Choroid plexus epithelial cell (primary cell): ENCODE results near the gene FFAR3.

Experiments used
- DNase-seq: peaks from one replicate; pipeline ENCODE4 v3.0.0-alpha.2; 2010; ENCODE audit warnings: low read depth
- H3K4me3 ChIP-seq: 2 replicates; pipeline ENCODE4 v1.5.1; 2011; ENCODE audit warnings: low read depth, mild to moderate bottlenecking, control low read depth, low read length, moderate library complexity
- TF ChIP-seq, protein P1 (sequence below): conservative IDR thresholded peaks from 2 replicates; pipeline ENCODE4 v1.5.1; 2011; ENCODE audit warnings: low read depth, mild to moderate bottlenecking, control low read depth, inconsistent platforms, low read length, moderate library complexity

Gene FFAR3

DNA sequence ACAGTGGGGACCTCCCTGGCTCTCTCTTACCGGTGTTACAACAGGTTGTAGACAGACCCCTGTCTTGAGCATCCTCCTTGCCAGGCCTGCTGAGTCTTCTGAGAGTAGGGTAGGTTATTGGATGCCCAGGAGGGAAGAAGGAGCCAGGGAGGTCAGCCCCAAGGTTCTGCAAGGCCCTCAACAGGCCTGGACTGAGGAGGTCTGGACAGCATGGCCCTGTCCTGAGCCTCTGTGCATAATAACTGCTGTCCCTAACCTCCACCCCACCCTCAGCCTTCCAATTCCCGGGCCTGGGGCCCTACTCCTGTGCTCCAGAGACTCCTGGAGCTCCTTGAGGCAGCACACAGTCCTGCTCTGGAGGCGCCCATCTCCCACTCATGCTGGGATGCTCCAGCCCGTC is 28.9 kb upstream of the FFAR3 start:
- TF ChIP-seq, protein P1, sequence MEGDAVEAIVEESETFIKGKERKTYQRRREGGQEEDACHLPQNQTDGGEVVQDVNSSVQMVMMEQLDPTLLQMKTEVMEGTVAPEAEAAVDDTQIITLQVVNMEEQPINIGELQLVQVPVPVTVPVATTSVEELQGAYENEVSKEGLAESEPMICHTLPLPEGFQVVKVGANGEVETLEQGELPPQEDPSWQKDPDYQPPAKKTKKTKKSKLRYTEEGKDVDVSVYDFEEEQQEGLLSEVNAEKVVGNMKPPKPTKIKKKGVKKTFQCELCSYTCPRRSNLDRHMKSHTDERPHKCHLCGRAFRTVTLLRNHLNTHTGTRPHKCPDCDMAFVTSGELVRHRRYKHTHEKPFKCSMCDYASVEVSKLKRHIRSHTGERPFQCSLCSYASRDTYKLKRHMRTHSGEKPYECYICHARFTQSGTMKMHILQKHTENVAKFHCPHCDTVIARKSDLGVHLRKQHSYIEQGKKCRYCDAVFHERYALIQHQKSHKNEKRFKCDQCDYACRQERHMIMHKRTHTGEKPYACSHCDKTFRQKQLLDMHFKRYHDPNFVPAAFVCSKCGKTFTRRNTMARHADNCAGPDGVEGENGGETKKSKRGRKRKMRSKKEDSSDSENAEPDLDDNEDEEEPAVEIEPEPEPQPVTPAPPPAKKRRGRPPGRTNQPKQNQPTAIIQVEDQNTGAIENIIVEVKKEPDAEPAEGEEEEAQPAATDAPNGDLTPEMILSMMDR = no peak
- DNase-seq = no peak
- H3K4me3 ChIP-seq = no peak overlapping the region

DNA sequence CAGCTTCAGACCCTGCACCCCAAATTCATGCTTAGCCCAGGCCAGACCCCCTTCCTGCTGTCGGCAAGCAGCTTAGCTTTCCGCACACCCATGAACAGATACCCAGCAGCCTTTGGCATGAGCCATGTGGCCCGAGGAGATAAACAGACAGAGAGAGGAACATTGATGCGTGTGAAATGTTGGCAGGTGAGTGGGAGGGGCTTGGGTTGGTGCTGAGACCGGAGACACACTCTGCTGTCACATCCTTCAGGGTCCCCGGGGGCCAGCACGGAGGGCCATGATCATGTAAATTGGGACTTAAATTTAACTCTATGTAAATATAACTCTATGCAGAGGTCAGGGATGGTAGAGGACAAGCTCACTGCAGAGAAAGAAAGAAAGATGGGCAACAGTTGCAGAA is 27.8 kb upstream of the FFAR3 start:
- no peak for DNase-seq
- H3K4me3 ChIP-seq = no peak overlapping the region
- TF ChIP-seq, protein P1 = no peak

DNA sequence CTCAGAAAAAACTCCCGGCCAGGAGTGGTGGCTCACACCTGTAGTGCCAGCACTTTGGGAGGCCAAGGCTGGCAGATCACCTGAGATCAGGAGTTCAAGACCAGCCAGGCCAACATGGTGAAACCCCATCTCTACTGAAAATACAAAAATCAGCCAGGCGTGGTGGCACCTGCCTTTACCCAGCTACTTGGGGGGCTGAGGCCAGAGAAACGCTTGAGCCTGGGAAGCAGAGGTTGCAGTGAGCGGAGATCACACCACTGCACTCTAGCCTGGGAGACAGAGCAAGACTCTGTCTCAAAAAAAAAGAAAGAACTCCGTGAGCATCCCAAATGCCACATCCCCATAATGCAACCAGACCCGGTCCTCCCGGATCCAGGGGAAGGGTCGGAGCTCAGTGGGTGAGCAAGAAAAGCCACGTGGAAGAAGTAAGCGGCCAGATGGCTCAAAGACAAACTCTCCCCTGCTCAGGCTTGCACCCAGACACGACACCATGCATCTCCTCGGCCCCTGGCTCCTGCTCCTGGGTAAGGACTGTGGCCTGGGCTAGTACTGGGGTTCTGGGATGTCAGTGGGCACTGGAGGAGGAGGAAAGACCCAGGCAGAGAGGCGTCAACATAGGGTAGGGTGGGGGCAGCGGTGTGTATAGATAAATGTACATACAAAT is 26.6 kb upstream of the FFAR3 start:
- TF ChIP-seq, protein P1 = no peak
- DNase-seq = no peak
- H3K4me3 ChIP-seq = no peak overlapping the region

DNA sequence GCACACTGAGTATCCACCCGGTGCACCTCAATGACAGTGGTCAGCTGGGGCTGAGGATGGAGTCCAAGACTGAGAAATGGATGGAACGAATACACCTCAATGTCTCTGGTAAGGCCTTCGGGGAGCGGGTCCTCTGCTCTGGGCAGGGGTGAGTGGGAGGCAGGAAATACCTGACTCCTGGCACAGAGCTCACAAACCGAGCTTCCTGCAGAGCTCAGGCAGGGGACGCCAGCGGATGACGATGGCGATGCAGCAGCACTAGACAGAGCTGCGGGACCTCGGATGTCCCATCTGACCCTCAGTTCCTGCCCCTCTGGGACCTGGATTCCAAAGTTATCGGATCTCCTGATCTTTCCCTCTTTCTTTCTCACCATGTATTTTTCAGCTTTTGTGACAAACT is 25.4 kb upstream of the FFAR3 start:
- TF ChIP-seq, protein P1 = no peak

DNA sequence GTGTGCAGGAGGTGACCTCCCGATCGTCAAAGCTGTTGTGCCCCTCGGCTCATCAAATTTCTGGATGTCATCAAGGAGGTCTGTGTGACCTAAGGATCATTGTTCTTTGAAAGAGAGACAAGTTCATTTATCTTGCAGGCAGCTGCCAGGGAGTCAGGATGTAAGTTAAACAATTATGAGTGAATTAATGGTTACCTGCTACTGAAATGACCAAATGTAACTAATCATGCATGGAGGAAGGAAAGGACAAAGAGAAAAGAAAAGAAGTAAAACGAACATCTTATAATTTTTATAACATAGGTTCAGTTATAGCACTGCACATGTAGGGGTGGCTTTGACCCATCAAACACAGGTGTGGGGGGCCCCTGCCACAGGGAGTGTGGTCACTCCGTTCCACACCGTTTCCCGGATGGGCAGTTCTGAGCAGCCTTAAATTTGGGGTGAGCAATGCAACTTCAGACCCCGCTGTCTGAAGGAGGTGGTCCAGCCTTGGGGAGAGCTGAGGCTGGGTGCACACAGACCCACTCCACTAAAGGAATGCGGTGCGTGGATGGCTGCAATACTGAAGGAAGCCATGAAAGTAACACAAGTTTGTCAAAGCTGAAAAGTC is 24.0 kb upstream of the FFAR3 start:
- H3K4me3 ChIP-seq = no peak overlapping the region
- TF ChIP-seq, protein P1 = no peak
- no peak for DNase-seq

More for the DNA sequence above, 25.4 kb upstream of the FFAR3 start:
- H3K4me3 ChIP-seq = no peak overlapping the region
- DNase-seq = no peak

DNA sequence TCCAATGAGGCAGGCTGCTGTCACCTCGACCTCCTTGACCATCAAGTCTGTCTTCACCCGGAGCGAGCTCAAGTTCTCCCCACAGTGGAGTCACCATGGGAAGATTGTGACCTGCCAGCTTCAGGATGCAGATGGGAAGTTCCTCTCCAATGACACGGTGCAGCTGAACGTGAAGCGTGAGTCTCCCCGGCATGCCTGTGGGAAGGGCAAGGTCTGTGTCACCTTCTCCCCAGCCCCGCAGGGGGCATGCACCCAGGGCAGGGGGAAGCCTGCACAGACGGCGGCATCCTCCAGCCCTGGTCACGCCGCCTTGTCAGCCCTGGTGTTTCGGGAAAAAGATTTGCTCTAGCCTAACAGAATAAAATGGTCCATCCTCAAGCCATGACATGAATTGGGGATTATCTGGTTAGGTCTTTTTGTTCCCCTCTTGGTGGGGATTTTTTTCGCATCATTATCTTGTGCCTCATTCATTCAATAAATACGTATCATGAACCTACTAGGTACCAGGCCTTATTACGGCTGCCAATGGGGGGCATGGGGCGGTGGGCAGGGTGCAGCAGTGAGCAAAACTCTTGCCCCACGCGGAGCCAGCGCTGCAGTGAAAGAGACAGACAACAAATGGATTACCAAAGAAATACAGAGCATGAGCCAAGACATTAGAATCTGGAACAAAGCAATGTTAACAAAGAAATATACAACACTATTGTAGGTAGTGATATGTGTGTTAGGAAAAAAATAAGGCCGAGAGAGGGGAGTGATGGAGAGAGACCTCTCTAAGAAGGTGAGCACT is 21.9 kb upstream of the FFAR3 start:
- no peak for DNase-seq
- TF ChIP-seq, protein P1 = no peak
- H3K4me3 ChIP-seq = no peak overlapping the region
